ENCODE measurements around the gene FASN. TPM values are rescaled to one million over a fixed set of nuclear protein-coding genes. Genes with fewer than 3 reads are reported as not detected.

The FASN gene
- total RNA-seq, 6 experiments from 2014 or later, result 76.5 to 290 (median 217) TPM

- Histone ChIP-seq H3K27me3 (no peaks in the 10 kb centered on the region), H3K36me3 (no peaks in the 10 kb centered on the region), H3K27ac (peak overlapping the region in 2 of 3 donors; percentile 71 to 99), H3K4me3 (peak overlapping the region in 2 of 3 donors; percentile 43 to 46), H3K9me3 (no peaks in the 10 kb centered on the region), H3K4me1 (peaks cover 0 to 86% (median 36%) of the 10 kb centered on the region in 4 donors)
- WGBS (ENCODE audit: insufficient coverage, low coverage, low lambda C conversion rate, missing lambda C conversion rate), result 20% methylated on average over 15 of the region's 18 CpGs
- peak; percentile 47 to 82 (median 79) for DNase-seq
- peak; percentile 15 to 45 (median 28) for ATAC-seq
- TF ChIP-seq POLR2A (IDR thresholded peaks at IDR 0.05) (no peak), CTCF (IDR thresholded peaks at IDR 0.05) (no peak)
- intact Hi-C loops (cut with DNase I), result no loop called here
These were observed 14.3 kb upstream of the FASN start for GRCh38 chr17:82112181-82112913.

GRCh38 chr17:82110298-82110697 lies 12.3 kb upstream of the FASN start:
- intact Hi-C loops (cut with DNase I), result no loop called here
- H3K9me3 ChIP-seq, result no peaks in the 10 kb centered on the region
- H3K27ac ChIP-seq, result peak overlapping the region; percentile 20 to 99 (median 99)
- no peaks in the 10 kb centered on the region for H3K36me3 ChIP-seq
- TF ChIP-seq POLR2A (IDR thresholded peaks at IDR 0.05), result peak; percentile 42
- no peak for TF ChIP-seq CTCF (IDR thresholded peaks at IDR 0.05)
- H3K4me1 ChIP-seq, result peaks cover 0 to 94% (median 46%) of the 10 kb centered on the region in 4 donors
- DNase-seq, result peak in 1 of 3 donors; percentile 77
- 38% methylated on average over 3 of the region's 3 CpGs for WGBS (ENCODE audit: insufficient coverage, low coverage, low lambda C conversion rate, missing lambda C conversion rate)
- peak; percentile 34 to 49 (median 46) for ATAC-seq
- H3K27me3 ChIP-seq, result no peaks in the 10 kb centered on the region
- H3K4me3 ChIP-seq, result no peak overlapping the region

GRCh38 chr17:82108961-82109475 lies 11.0 kb upstream of the FASN start:
- ATAC-seq, result no peak
- Histone ChIP-seq H3K9me3 (no peaks in the 10 kb centered on the region), H3K27ac (peak overlapping the region; percentile 36 to 99 (median 99)), H3K4me3 (no peak overlapping the region), H3K36me3 (no peaks in the 10 kb centered on the region), H3K27me3 (no peaks in the 10 kb centered on the region), H3K4me1 (peaks cover 0 to 96% (median 47%) of the 10 kb centered on the region in 4 donors)
- intact Hi-C loops (cut with DNase I), result no loop called here
- WGBS (ENCODE audit: insufficient coverage, low coverage, low lambda C conversion rate, missing lambda C conversion rate), result 86% methylated on average over 9 of the region's 14 CpGs
- no peak for DNase-seq
- TF ChIP-seq CTCF (IDR thresholded peaks at IDR 0.05) (no peak), POLR2A (IDR thresholded peaks at IDR 0.05) (no peak)

- Histone ChIP-seq H3K36me3 (no peaks in the 10 kb centered on the region), H3K27me3 (no peaks in the 10 kb centered on the region), H3K4me1 (peaks cover 0 to 96% (median 46%) of the 10 kb centered on the region in 4 donors), H3K27ac (peak overlapping the region; percentile 36 to 99 (median 99)), H3K9me3 (no peaks in the 10 kb centered on the region), H3K4me3 (peak overlapping the region in 1 of 3 donors; percentile 14)
- WGBS (ENCODE audit: insufficient coverage, low coverage, low lambda C conversion rate, missing lambda C conversion rate), result 68% methylated on average over 12 of the region's 19 CpGs
- peak in 1 of 4 donors; percentile 9 for ATAC-seq
- peak in 1 of 3 donors; percentile 45 for DNase-seq
- TF ChIP-seq CTCF (IDR thresholded peaks at IDR 0.05) (no peak), POLR2A (IDR thresholded peaks at IDR 0.05) (no peak)
- intact Hi-C loops (cut with DNase I), result no loop called here
These were observed 10.5 kb upstream of the FASN start for GRCh38 chr17:82108496-82108945.

All from right lobe of liver (tissue), 6 donors.